ENCODE data around the gene FRY.

Gene FRY

DNA sequence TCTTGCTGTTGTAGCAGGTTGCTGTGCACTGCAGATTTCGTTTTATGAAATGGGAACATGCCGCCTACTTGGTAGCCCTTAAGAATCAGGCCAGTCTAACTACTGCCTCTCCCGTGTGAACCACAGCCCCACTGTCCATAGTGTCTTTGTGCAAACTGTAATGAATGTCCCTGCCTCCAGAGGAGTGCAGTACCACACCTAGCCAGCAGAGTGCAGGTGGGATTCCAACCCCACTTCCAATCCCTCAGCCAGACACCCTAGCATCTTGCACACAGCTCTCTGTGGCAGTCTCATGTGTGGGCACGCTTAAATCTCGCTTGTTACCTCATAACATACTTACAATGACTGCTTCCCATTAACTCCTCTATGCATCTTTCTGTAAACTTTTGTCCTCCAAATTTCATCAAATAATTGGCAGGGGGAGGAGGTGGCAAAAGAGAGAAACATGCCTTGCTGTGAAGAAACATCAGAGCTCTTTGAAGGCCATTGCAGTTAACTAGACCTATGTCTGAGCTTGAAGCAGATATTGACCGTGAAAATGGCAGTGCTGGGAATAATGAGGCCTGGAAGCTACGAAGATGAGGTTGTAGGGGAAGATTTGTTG lies 236.4 kb downstream of the FRY start:
- no peak for DNase-seq

DNA sequence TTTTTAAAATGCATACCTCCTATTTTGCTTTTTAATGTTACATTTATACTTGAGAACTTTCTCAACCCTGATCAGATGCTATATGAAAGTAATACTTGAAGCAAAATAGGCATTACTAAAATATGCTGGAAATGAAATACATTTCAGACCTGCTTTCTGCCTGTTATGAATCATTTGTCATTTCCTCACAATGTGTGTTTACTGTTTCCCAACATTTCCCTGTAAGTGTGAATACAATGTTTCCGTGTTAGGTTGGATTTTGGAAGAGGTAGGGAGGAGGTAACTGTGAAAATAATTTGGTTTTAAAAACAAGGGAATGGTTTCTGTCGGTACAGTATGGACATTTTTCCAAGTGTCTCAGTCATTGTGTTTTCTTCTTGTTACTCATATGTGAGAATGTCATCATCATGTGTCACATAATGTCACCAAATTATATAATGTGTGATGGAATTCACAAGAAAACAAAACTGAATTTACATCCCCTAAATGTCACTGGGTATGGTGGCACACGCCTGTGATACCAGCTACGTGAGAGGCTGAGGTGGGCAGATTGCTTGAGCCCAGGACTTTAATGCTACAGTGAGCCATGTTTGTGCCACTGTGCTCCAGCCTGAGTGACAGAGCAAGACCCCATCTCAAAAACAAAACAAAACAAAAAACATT lies 240.6 kb downstream of the FRY start:
- DNase-seq: no peak

DNA sequence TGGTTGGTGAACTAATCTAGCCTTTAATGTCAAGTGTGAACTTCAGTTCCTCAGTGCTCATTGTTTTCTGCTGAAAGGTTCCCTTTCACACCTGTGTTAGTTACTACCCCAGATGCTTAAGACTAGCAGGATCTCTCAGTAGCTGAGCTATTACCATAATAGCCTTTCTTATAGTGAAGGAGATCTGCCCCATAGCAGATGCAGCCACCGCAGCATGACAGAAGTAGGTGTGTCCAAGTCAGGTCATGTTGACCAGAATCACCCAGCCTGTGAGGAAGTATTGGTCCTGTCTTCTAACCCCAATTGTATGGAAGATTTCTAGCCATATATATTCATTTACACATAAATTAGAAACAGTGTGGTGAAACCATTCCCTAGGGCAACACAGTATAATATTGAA lies 246.3 kb downstream of the FRY start:
- no peak for DNase-seq

DNA sequence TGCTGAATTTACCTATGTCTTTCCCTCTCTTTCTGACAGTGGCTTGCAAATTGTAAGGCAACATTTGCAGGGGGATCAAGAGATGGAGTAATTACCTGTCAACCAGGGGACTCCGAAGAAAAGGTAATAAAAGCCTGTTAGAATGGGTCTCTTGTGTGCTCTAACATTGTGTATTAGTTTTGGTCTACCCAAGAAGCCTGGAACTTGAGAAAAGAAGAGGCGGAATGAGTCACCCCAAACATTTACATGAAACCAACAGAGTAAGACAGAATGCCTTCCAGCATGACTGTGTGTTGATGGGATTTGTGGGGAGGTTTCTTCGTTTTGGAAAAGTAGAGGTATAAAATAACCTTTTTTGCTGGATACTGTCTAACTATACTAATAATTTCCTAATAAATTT lies 246.9 kb downstream of the FRY start:
- DNase-seq: no peak

DNA sequence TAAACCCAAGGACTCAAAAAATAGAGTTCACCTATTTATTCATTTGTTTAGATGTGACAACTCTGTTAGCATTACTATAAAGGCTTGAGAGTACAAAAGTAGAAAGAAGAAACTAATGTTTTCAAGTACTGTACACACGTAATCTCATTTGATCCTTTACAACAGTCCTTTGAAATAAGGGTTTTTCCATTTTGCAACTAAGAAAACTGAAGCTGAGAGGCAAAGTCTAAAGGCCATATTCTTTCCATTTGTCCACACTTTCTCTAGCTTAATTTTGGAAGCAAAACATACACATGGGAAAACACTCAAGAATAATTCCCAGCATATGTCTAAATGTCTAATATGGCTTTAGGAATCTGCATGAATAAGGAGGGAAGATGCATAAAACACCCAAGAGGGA lies 249.5 kb downstream of the FRY start:
- DNase-seq: no peak

DNA sequence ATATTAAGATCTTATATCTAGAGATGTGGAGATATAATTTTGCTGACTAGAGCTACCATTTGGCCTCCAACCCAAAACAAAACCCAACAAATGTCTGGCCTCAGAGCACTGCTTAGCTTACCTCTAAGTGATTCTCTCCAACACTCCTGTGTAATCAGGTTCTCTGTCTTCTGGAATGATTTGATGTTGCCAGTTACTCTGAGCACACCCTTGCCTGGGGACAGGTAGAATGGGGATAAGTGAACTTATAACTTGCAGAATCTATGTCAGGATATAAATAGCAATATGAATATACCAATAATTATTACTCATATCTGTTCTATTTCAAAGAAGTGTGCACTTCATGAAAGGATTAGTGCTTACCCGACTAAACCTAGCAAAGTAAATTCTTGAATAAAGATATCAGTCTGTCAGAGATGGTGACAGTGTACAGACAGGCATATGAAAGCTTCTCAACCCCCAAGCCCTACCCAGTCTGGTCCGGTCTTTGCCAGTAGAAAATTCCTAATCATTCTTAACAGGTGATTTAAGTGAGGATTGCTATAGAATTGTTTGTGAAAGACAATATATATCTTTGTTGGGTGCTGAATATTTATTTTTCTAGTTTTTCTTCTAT lies 250.6 kb downstream of the FRY start:
- no peak for DNase-seq

DNA sequence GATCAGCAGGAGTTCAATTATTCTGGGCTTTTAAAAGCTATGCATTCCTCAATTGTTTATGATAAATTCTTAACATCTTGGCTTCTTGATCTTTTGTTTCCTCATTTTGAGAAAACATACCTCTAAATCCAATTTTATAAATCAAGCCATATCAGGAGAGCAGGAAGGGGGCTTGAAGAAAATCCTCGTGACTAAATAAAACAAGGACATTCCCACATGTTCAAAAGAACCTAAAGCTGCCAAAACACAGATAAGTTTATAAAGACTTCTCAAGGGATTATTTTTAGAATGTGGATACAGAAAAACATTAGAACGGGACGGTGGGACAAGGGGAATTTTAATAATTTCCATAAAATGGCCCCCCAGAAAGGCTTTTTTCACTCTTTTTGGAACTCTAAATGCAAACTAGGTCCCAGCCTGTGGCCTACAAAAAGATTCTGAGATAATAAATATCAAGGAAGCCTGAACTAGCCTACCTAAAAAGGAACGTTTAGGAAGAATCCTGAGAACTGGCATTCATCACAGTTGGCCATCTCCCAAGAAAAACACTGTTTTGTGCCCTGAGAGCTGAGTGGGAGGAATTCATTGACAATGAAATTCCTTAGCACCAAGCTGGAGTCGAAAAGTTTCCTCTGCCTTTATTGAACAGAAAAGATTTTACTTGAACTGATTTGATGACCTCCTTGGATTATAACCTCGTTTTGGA lies 253.5 kb downstream of the FRY start:
- no peak for DNase-seq

DNA sequence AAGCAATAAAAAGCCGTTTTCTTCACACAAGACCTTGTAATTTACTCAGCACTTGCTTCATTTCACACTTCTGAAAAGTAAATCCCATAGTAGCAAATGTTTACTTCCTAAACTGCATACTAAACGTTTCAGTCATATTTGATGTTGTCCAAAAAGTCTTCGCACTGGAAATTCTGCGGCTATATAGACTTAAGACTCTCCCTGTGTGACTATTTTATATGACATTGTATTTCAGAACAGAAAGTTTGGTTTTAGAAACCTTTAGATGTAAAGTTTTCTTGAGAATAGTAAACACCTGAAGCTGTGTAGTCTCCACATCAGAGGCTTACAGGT lies 254.0 kb downstream of the FRY start:
- no peak for DNase-seq

DNA sequence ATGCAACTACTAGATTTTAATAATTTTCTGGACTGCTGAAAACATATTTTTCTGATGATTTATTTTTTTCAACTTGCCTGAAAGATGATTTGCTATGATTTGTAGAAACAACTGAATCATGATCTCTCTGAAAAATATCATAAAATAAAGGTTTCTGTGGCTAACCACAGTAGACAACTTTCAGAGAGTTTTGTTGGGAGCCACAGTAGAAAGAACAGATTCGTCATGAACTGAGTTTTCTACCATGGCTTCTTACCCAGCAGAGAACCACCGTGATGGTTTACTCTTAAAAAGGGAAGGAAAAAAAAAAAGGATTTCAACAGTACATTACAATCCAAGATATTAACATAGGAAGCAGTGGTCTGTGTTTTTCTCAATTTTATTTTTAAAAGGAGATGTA lies 265.6 kb downstream of the FRY start:
- no peak for DNase-seq

DNA sequence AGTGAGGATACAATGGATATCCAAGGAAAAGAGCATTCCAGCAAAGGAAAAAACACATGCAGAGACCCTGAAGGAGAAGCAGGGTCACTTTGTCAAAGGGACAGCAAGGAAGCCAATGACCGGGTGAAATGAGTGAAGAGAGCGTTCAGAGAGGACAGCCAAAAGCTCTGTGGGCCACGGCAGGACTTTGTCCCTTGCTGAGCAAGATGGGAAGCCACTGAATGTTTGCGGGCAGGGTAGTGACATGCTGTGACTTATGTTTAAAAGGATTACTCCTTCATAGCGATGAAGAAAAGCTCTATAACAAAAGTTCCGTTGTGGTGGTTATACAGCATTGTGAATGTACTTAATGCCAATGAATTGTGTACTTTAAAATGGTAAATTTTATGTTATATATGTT lies 267.1 kb downstream of the FRY start:
- no peak for DNase-seq

DNA sequence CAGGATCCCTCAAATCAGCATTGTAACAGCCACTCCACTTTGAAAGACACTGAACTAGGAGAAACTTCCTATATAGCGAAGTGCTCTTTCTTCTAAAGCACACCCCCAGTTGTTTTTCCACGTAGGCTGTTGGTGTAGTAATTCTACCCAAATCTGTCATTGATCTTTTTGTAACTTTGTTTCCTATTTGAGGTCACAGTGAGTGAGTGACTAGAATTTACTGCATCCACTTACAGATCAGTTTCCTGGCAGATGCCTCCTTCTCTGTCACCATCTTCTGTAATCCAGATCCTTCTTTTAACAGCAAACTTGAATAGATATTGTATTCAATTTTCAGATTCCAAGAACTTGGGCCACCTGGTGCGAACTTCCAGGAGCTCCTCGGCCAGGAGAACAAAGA lies 268.3 kb downstream of the FRY start:
- no peak for DNase-seq

DNA sequence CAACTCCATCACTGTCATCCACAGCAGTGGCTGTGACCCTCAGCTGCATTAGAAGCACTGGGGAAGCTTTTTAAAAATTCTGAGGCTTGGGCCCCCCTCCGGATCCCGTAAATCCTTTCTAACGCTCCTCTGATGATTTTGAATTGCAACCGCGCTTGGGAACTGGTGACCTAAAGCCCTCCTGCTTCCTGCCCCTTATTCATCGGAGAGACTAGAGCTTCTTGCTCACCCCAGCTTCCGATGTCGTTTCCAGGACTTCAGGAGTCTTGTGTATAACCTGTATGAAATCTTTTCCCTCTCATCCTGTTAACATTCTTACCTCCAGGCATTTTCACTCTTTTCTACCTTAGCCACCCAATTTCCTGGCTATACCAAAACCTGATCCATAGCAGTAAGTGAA lies 268.8 kb downstream of the FRY start:
- DNase-seq: no peak

DNA sequence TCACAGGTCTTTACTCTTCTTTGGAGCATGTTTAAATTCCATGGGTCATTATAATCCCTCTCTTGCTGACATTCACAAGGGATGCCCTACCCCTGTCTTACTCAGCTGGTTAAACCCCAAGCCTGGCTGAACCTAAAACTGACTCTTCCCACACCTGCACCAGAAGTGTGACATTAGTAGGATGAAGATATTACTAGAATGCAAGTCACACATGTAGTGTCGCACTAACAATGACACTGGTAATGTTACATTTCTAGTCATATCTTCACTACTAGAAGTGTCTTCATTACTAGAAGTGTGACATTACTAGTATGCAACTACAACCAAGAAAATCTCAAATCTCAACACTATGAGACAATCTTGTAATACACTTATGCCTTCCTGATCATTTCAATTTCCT lies 269.3 kb downstream of the FRY start:
- DNase-seq: no peak

DNA sequence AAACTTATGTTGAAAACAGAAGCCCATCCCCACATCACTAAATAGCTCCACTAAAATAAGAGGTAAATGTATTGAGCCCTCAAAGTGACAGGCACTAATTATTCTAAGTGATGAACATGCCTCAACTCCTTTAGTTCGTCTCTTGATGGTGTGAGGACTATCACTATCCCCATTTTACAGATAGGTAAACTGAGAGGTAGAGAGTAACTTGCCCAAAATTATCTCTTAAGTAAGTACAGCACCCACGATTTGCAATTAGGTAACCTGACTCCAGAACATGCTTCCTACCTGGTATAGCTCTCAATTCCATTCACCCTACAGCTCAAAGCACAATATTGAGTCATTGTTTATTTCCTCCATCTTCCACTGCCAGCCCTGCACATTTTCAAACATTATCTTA lies 270.9 kb downstream of the FRY start:
- no peak for DNase-seq

DNA sequence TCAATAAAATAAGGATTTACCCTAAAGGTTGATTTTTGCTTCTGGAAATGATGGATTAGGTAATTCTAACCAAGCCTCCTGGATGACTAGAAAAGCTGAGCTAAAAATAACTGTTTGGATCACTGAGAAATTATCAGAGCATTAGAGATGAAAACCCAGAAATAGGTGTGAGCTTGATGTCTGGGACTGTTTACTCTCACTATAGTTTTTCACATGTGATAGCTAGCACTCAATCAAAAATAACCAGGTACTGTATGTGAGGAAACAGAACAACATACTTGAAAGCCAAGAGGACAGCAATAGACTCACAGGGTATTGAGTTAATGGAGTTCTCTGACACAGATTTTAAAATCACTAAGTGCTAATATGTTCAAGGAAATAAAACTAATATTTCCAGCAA lies 274.1 kb downstream of the FRY start:
- DNase-seq: no peak

DNA sequence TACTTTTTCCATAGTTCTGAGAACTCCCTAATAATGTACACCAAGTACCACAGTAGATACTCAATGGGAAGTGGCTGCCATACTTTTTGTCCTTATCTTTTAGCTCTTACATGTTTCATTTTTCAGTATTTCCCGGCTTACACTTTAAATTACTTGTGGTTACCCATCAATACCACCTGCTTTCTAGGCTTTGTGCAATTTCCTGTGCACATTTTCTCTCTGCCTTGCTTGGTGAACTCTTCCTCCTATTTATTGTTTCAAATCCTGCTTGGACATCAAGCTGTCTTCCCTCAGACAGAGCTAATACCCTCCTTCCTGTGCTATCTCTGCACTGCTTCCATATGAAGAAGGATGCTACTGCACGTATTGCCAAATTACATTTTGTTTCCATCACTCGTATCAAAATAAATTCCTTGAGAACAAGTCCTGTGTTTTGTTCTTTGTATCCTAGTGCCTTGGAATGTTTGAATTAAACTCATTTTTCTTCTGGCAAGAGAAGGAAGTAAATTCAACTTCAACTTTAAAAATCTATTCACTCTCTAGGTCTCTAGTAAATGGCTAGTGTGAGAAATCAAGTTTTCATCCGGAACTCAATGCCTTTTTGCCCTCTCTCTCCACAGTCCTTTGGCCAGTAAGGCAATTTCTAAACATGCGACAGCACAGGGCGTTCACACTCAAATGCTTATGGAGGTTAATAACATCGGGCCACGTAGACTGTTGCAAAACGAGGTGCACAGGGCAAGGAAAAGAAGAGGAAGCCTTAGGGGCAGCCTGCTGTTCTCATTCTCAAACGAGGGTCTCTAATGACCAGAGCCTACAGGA lies 277.9 kb downstream of the FRY start:
- DNase-seq: no peak

DNA sequence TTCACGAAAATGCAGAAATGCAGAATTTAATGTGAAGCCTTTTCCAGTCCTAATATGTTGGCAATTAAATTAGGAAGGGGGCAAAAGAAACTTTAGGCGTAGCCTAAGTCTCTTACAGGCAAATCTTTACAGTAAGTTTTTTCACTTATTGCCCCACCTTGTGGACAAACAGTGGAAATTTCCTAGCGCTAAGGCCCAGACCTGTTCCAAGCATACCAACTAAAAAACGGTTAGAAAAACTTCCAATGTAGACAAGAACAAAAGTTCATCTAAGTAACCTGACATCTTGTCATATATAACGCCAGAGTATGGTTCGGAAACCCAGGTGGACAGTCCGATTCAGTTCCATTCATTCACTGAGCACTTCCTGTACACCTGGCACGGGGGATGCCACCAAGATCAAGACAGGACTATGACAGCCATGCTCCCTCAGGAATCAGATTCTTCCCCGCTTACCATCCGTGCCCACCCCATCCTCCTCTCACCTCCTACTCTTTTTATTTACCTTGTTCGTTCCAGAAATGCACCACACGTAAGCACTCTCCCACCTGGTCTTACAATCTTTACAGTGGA lies 278.6 kb downstream of the FRY start:
- no peak for DNase-seq

DNA sequence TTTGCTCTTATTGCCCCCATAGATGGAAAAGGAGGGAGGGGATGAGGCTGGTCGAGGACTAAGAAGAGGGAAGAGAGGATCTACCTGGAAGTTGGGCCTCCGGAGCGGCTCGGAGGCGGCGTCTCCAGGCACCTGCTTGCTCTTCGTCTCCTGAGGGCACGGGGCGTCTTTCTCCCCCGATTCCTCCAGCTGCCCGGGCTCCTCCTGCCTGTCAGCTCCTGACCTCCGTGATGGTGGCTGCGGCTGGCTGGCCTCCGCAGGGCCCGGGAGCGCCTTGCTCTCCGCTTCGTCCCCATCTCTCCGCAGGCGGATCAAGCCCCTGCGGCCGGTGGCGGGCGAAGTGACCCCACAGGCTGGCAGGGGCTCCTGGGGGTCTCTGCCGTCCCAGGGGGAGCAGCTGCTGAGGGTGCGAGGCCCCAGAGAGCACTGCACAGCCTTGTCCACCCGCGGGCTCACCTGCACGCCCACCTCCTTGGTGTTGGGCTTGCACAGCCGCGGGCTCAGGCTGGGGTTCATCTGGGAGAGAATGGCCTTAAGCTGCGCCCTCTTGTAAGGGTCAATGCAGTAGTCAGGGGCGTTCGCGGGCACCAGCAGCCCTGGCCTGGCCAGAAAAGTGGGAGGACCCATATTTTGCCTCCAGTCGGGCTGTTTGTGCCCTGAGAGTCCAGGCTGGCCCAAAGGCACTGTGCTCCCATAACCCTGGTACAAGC lies 279.8 kb downstream of the FRY start:
- DNase-seq: no peak

DNA sequence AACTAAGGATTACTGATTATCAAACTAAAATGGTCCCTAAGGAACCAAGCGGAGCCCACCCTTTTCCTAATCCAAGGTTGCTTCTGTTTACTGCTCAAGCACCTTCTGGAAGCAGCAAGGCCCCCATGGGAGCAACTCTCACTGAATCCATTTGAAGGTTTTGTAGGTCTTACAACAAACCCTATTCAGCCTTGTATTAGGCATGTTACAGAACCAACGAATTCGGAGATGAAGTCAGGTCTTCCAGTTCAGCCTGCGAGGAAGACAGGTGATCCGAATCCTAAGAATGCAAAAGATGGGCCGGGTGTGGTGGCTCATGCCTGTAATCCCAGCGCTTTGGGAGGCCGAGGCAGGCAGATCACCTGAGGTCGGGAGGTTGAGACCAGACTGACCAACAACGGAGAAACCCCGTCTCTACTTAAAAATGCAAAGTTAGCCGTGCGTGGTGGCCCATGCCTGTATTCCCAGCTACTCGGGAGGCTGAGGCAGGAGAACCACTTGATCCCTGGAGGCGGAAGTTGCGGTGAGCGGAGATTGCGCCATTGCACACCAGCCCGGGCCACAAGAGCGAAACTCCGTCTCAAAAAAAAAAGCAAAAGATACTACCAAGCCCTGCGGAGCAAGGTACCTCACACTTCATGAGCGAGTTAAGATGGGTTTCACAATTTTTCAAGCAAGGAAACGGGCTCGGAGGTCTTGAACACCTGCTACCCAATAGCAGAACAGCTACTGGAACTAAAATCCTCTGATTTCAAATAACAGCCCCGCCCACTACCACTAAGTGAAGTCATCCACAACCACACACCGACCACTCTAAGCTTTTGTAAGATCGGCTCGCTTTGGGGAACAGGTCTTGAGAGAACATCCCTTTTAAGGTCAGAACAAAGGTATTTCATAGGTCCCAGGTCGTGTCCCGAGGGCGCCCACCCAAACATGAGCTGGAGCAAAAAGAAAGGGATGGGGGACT lies 283.0 kb downstream of the FRY start:
- no peak for DNase-seq

DNA sequence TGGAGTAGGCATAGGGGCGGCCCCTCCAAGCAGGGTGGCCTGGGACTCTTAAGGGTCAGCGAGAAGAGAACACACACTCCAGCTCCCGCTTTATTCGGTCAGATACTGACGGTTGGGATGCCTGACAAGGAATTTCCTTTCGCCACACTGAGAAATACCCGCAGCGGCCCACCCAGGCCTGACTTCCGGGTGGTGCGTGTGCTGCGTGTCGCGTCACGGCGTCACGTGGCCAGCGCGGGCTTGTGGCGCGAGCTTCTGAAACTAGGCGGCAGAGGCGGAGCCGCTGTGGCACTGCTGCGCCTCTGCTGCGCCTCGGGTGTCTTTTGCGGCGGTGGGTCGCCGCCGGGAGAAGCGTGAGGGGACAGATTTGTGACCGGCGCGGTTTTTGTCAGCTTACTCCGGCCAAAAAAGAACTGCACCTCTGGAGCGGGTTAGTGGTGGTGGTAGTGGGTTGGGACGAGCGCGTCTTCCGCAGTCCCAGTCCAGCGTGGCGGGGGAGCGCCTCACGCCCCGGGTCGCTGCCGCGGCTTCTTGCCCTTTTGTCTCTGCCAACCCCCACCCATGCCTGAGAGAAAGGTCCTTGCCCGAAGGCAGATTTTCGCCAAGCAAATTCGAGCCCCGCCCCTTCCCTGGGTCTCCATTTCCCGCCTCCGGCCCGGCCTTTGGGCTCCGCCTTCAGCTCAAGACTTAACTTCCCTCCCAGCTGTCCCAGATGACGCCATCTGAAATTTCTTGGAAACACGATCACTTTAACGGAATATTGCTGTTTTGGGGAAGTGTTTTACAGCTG lies 283.9 kb downstream of the FRY start, which contains the start of the genes BRCA2 and ZAR1L:
Gene BRCA2, plus strand, starts transcription at position 271 of the 790 bp plus-strand sequence. CDS start 953 bp downstream, outside the sequence.
Gene ZAR1L, minus strand, starts transcription at position 126 of the 790 bp plus-strand sequence. CDS start 3,438 bp downstream, outside the sequence.
- DNase-seq: peak; percentile 70
